A673 (cell line): ENCODE data around the gene KLB. TPM values are rescaled to one million over a fixed set of nuclear protein-coding genes. Genes with fewer than 3 reads are reported as not detected.
A peak's percentile ranks its signal among the peaks of the same experiment; 100 is the strongest.
"Not testable (repeated sequence)": the region's sequence is repeated elsewhere in the genome, so short reads cannot be mapped to it uniquely, and the experiment has no call there.

Experiments
- BruUV-seq: library from RNA; stranded (reverse); fragments of 400-500 nt; replicated peaks from 2 replicates; lab custom pipeline; 2021; lab: Mats Ljungman, UMichigan
- CTCF ChIA-PET: fragments of 300-600 bp; sonication (Branson Sonifier 250); formaldehyde crosslinking; loops from one replicate; lab custom pipeline; 2022; ENCODE audit warnings: antibody characterized with exemption; lab: Charles Lee
- POLR2A ChIA-PET: fragments of 300-600 bp; sonication (Branson Sonifier 250); formaldehyde crosslinking; loops from one replicate; lab custom pipeline; 2022; ENCODE audit warnings: antibody characterized with exemption; ENCODE audit not compliant: low non-redundant PET; lab: Charles Lee
- DNase-seq: peaks from one replicate; pipeline ENCODE4 v3.0.0-alpha.2; 2015; ENCODE audit warnings: low spot score
- H3K27ac ChIP-seq: fragments of 200-600 bp; sonication (generic); 2 replicates; pipeline ENCODE4 v1.5.1; 2016; ENCODE audit warnings: mixed run types, low read depth, mild to moderate bottlenecking, mixed read lengths, antibody characterized with exemption, low read length; ENCODE audit not compliant: poor library complexity, severe bottlenecking
- H3K27me3 ChIP-seq: fragments of 200-600 bp; sonication (generic); replicated peaks from 2 replicates; pipeline ENCODE4 v1.6.1; 2017; ENCODE audit warnings: mixed run types, low read depth, mild to moderate bottlenecking, mixed read lengths, antibody characterized with exemption, low read length; ENCODE audit not compliant: insufficient read depth, poor library complexity
- H3K36me3 ChIP-seq: fragments of 200-600 bp; sonication (generic); 2 replicates; pipeline ENCODE4 v1.6.1; 2016; ENCODE audit warnings: mixed run types, mild to moderate bottlenecking, mixed read lengths, antibody characterized with exemption, low read length; ENCODE audit not compliant: insufficient read depth, poor library complexity, severe bottlenecking
- H3K4me1 ChIP-seq: fragments of 200-600 bp; sonication (generic); 2 replicates; pipeline ENCODE4 v1.6.1; 2017; ENCODE audit warnings: mixed run types, mild to moderate bottlenecking, mixed read lengths, antibody characterized with exemption, low read length; ENCODE audit not compliant: insufficient read depth, poor library complexity, severe bottlenecking
- H3K4me3 ChIP-seq: fragments of 200-600 bp; sonication (generic); 2 replicates; pipeline ENCODE4 v1.5.1; 2016; ENCODE audit warnings: low read depth, mixed run types, mild to moderate bottlenecking, mixed read lengths, low read length; ENCODE audit not compliant: poor library complexity, severe bottlenecking
- H3K9me3 ChIP-seq: fragments of 200-600 bp; sonication (generic); 2 replicates; pipeline ENCODE4 v1.6.1; 2016; ENCODE audit warnings: mixed run types, low read depth, mild to moderate bottlenecking, mixed read lengths, antibody characterized with exemption, low read length; ENCODE audit not compliant: poor library complexity, severe bottlenecking
- CTCF ChIP-seq: fragments of 300-800, 200-600 bp; sonication (generic); conservative IDR thresholded peaks from 2 replicates; pipeline ENCODE4 v1.5.1; 2017; ENCODE audit warnings: low read depth, mild to moderate bottlenecking, antibody characterized with exemption, low read length, moderate library complexity, mixed read lengths
- EZH2 ChIP-seq: fragments of 200-600 bp; sonication (generic); IDR thresholded peaks from 2 replicates; pipeline ENCODE4 v1.6.1; 2017; ENCODE audit warnings: borderline replicate concordance, low read depth, mild to moderate bottlenecking, mixed read lengths, antibody characterized with exemption, low read length; ENCODE audit not compliant: poor library complexity, severe bottlenecking
- intact Hi-C: fragments of 100-400 bp; cut with micrococcal nuclease; formaldehyde crosslinking; loops from one replicate; pipeline ENCODE4 v1.10.0; 2022; ENCODE audit not compliant: unreplicated experiment
- total RNA-seq: library from RNA; stranded (reverse); gene quantifications from 2 replicates; pipeline ENCODE4 v1.2.3, GENCODE V29; 2021

Gene KLB
- total RNA-seq, 1 experiment from 2014 or later, result not detected

DNA sequence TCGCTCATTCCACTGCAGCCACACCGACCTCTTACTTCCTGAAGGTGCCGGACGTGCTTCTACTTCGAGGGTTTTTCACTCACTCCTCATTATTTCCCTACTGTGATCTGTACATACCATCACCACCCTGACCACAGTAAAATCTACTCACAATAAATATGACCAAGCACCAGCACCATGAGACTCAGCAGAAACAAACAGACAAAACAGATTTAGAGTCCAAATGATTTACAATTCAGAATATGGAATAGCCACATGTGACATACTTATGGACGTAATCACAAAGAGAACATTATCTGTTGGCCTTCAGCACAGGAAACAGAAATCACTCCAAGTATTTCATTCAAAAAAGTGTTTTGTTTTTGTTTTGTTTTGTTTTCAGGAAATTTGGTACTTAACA is 16.1 kb upstream of the KLB start:
- no TSS peak for BruUV-seq
- no peak for TF ChIP-seq EZH2
- TF ChIP-seq CTCF, result no peak
- Histone ChIP-seq H3K4me3 (no peak overlapping the region), H3K27ac (no peak overlapping the region), H3K27me3 (no peaks in the 10 kb centered on the region), H3K9me3 (no peaks in the 10 kb centered on the region), H3K36me3 (no peaks in the 10 kb centered on the region), H3K4me1 (no peaks in the 10 kb centered on the region)
- DNase-seq, result no peak
- CTCF ChIA-PET, result no interaction called here
- intact Hi-C loops, result no loop called here
- POLR2A ChIA-PET, result no interaction called here

- ChIA-PET POLR2A (interaction anchor here (0.6 kb wide), 1 partner anchor 163 kb away, joined by 5 read pairs; no protein-coding TSS in a partner anchor), CTCF (no interaction called here)
- Histone ChIP-seq H3K36me3 (no peaks in the 10 kb centered on the region), H3K4me3 (no peak overlapping the region), H3K27me3 (no peaks in the 10 kb centered on the region), H3K27ac (no peak overlapping the region), H3K4me1 (no peaks in the 10 kb centered on the region), H3K9me3 (no peaks in the 10 kb centered on the region)
- TF ChIP-seq EZH2, result no peak
- TF ChIP-seq CTCF, result no peak
- no TSS peak for BruUV-seq
- intact Hi-C loops, result no loop called here
- peak; percentile 10 for DNase-seq
These were observed 12.0 kb upstream of the KLB start for GRCh38 chr4:39394706-39395105.

- POLR2A ChIA-PET, H3K9me3 ChIP-seq, BruUV-seq, intact Hi-C loops, H3K4me1 ChIP-seq, H3K4me3 ChIP-seq, H3K36me3 ChIP-seq, H3K27me3 ChIP-seq, DNase-seq, H3K27ac ChIP-seq: not testable (repeated sequence)
- CTCF ChIA-PET, result interaction anchor here (0.7 kb wide), 1 partner anchor 185 kb away, joined by 3 read pairs; no protein-coding TSS in a partner anchor
These were observed 5.1 kb upstream of the KLB start for GRCh38 chr4:39401640-39402039.

GRCh38 chr4:39407584-39407885 is 805 bp downstream of the KLB start:
- POLR2A ChIA-PET, result no interaction called here

More at GRCh38 chr4:39407584-39407885, 805 bp downstream of the KLB start:
- DNase-seq, result no peak
- no TSS peak for BruUV-seq
- CTCF ChIA-PET, result no interaction called here
- Histone ChIP-seq H3K36me3 (no peaks in the 10 kb centered on the region), H3K27me3 (no peaks in the 10 kb centered on the region), H3K9me3 (no peaks in the 10 kb centered on the region), H3K4me3 (no peak overlapping the region), H3K4me1 (no peaks in the 10 kb centered on the region), H3K27ac (no peak overlapping the region)
- TF ChIP-seq CTCF (no peak), EZH2 (no peak)
- intact Hi-C loops, result no loop called here
